ENCODE data around the gene DTX4.

The DTX4 gene

DNA sequence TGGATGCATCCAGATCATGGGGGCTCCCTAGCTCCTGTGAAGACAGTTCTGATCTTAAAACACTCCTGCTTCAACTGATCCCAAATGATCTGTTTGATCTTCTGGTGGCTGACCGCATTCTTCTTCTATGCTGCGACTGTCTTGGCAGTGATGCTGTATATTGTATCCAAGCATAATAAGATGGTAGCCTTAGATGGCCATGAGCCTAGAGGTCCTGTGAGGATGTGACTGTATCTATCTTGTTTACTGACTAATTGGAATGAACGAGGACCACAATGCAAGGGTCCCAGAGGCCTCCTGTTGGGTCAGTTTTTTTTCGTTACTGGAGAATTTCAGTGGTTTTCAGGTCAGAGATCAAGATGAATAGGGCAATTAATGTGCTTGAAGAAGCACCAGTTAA, 47.9 kb downstream of the DTX4 start:
- no peak for DNase-seq (ENCODE audit: low read depth)

- no peak for DNase-seq (ENCODE audit: low read depth)
These were observed 49.5 kb downstream of the DTX4 start for GRCh38 chr11:59221441-59221840.

GRCh38 chr11:59222464-59223060, 50.6 kb downstream of the DTX4 start:
- no peak for DNase-seq (ENCODE audit: low read depth)

- no peak for DNase-seq (ENCODE audit: low read depth)
These were observed 51.2 kb downstream of the DTX4 start for GRCh38 chr11:59223177-59223576.

- DNase-seq (ENCODE audit: low read depth) = no peak
These were observed 51.7 kb downstream of the DTX4 start for GRCh38 chr11:59223611-59224010.

GRCh38 chr11:59224351-59224928, 52.5 kb downstream of the DTX4 start:
- no peak for DNase-seq (ENCODE audit: low read depth)

- no peak for DNase-seq (ENCODE audit: low read depth)
These were observed 53.1 kb downstream of the DTX4 start for GRCh38 chr11:59225017-59225416.

GRCh38 chr11:59226396-59226795, 54.5 kb downstream of the DTX4 start:
- DNase-seq (ENCODE audit: low read depth) = no peak

- DNase-seq (ENCODE audit: low read depth) = no peak
These were observed 68.4 kb downstream of the DTX4 start for GRCh38 chr11:59240322-59240721.

- DNase-seq (ENCODE audit: low read depth) = no peak
These were observed 71.7 kb downstream of the DTX4 start for GRCh38 chr11:59243633-59244032.

DNA sequence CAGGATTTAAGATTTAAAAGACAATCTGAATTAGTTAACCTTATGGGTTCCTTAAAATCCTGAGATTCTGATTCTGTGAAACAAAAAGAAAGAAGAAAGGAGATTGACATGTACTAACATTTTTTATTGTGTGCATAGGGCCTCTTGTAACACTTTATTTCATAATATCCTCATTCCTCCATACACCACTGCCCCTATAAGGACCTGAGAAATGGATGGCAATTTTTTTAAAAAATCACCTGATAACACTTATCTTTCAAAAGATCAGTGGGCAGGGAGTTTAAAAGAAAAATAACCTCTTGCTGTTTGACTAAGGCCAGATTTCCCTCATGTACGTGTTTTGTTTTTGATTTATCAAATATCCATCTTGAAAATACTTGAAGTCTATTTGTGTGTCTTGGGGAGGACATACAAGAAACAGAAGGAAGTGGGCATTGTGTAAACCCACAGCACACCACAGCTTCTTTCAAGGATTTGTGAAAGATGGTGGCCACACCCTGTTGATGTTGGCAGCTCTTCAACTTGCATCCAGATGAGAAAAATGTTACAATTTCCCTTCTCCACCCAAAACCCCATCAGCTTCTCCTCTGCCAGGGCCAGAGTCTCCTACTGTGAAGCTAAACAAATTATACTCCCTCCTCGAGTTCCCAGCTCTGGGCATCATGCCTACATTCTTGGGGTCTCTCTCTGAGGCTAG, 75.7 kb downstream of the DTX4 start:
- no peak for DNase-seq (ENCODE audit: low read depth)

GRCh38 chr11:59249535-59249934, 77.6 kb downstream of the DTX4 start:
- no peak for DNase-seq (ENCODE audit: low read depth)

GRCh38 chr11:59253001-59253400, 81.1 kb downstream of the DTX4 start:
- DNase-seq (ENCODE audit: low read depth) = no peak

DNA sequence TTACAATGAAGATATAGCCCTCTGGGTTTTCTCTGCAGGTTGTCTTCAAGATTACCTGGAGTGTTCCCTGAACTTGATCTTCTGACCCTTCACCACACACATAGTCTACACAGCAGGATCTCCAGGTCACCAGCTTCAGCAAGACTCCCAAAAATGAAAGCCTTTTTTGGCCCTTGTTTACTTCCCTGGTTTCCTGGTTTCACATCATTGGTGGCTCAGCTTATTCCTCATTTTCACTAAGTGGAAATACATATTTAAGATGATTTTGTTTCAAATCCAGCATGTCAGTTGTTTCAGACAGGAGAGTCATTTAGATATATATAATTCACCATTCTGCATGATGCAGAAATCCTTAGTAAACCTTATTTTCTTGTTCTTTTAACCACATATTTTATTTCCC, 82.4 kb downstream of the DTX4 start:
- DNase-seq (ENCODE audit: low read depth) = no peak

DNA sequence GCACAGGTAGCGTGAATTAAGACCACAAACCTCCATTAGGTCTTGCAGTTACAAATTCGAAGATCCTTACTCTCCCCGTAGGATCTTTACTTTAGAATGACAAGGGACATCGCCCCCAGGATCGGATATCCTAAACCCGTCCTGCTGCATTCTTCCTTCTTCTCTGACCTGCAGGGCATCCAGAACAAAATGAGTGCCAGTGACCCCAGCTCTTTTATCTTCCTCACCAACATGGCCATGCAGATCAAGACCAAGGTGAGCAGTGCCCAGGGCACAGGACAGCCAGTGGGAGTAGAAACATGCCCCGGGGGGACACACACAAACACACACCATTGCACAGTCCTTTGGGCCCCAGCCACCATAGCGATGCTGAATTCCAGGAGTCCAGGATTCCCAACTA, 83.3 kb downstream of the DTX4 start:
- no peak for DNase-seq (ENCODE audit: low read depth)
